ENCODE measurements around the gene RNF11. TPM values are rescaled to one million over a fixed set of nuclear protein-coding genes. Genes with fewer than 3 reads are reported as not detected.

The RNF11 gene
- polyA plus RNA-seq, 3 donors, result 25.3 to 30.4 (median 28.4) TPM

DNA sequence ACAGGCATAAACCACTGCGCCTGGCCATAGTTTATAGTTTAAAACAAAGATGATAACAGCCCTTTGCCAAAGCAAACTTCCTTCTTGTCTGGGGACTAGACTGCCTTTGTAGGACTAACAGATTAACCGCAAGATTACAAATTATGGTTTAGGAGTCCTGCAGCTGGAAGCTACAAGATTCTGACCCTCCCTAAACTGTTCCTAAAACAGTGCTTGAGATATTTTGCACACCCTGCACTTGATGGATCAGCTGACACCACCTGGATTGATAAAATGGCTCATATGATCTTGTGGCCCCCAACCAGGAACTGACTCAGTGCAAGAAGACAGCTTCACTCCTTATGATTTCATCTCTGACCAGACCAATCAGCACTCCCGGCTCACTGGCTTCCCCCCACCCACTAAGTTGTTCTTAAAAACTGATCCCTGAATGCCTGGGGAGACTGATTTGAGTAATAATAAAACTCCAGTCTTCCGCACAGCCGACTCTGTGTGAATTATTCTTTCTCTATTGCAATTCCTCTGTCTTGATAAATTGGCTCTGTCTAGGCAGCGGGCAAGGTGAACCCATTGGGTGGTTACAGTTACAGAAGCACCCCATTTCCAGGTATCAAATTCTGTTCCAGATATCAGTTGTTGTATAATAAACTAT, 13.8 kb upstream of the RNF11 start:
- no peak overlapping the region for H3K27ac Mint-ChIP-seq

DNA sequence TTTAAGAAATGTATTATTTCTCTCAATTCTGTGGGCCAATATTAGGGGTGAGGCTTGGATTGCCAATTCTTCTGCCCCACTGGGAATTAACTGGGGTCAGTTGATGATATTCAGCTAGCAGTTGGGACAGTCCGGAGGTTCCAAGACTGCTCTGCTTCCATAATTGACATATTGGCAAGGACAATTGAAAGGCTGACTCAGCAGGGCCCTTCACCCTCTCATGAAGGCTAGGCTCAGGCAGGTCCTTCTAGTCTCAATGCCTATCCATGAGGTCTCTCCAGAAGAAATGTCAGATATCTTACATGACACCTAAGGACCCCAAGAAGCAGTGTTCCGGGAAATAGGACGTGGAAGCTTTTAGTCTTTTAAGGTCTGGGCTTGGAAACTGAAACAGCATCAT, 13.3 kb upstream of the RNF11 start:
- TF ChIP-seq, protein P1, sequence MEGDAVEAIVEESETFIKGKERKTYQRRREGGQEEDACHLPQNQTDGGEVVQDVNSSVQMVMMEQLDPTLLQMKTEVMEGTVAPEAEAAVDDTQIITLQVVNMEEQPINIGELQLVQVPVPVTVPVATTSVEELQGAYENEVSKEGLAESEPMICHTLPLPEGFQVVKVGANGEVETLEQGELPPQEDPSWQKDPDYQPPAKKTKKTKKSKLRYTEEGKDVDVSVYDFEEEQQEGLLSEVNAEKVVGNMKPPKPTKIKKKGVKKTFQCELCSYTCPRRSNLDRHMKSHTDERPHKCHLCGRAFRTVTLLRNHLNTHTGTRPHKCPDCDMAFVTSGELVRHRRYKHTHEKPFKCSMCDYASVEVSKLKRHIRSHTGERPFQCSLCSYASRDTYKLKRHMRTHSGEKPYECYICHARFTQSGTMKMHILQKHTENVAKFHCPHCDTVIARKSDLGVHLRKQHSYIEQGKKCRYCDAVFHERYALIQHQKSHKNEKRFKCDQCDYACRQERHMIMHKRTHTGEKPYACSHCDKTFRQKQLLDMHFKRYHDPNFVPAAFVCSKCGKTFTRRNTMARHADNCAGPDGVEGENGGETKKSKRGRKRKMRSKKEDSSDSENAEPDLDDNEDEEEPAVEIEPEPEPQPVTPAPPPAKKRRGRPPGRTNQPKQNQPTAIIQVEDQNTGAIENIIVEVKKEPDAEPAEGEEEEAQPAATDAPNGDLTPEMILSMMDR (IDR thresholded peaks at IDR 0.05), result no peak

More for the DNA sequence above, 13.8 kb upstream of the RNF11 start:
- Histone ChIP-seq H3K9ac (ENCODE audit: insufficient read depth, low read length, poor library complexity, severe bottlenecking) (no peak overlapping the region), H3K4me2 (replicated peaks; ENCODE audit: extremely low read depth, low read length, poor library complexity, severe bottlenecking) (no peak overlapping the region), H3K79me2 (ENCODE audit: insufficient read depth, low read length) (no peaks in the 10 kb centered on the region), H3K4me1 (ENCODE audit: control insufficient read depth in 1 of 2, insufficient read depth in 2 of 2, low read length in 2 of 2) (no peaks in the 10 kb centered on the region), H3K27ac (ENCODE audit: low read depth in 1 of 2, low read length in 2 of 2) (no peak overlapping the region), H3K9me3 (replicated peaks in 1 of 2; ENCODE audit: control insufficient read depth in 1 of 2, insufficient read depth in 1 of 2, low read length in 2 of 2) (peaks cover 0 to 7% of the 10 kb centered on the region in 2 donors), H3K4me3 (replicated peaks in 1 of 3; ENCODE audit: low read depth in 2 of 3, low read length in 3 of 3) (no peak overlapping the region), H2AFZ (ENCODE audit: insufficient read depth, low read depth, low read length, poor library complexity, severe bottlenecking) (no peak overlapping the region), H3K27me3 (ENCODE audit: control insufficient read depth in 2 of 2, insufficient read depth in 2 of 2, low read length in 2 of 2) (no peaks in the 10 kb centered on the region), H4K20me1 (ENCODE audit: insufficient read depth, low read length) (no peaks in the 10 kb centered on the region), H3K36me3 (replicated peaks in 1 of 2; ENCODE audit: control insufficient read depth in 1 of 2, insufficient read depth in 2 of 2, low read length in 2 of 2) (no peaks in the 10 kb centered on the region)
- TF ChIP-seq, protein P1 (IDR thresholded peaks at IDR 0.05), result no peak
- Mint-ChIP-seq H3K4me1 (peaks cover 4% of the 10 kb centered on the region), H3K4me3 (no peak overlapping the region), H3K27me3 (ENCODE audit: low read depth in 3 of 3) (no peaks in the 10 kb centered on the region), H3K9me3 (peaks cover 0 to 12% (median 5%) of the 10 kb centered on the region in 7 donors), H3K36me3 (no peaks in the 10 kb centered on the region)
- WGBS (ENCODE audit: insufficient coverage), result 100% methylated on average over 4 of the region's 6 CpGs
- intact Hi-C loops (cut with micrococcal nuclease), result no loop called here
- no peak for DNase-seq

More for the DNA sequence above, 13.3 kb upstream of the RNF11 start:
- no peak for DNase-seq
- no peak overlapping the region for H2AFZ ChIP-seq (ENCODE audit: insufficient read depth, low read depth, low read length, poor library complexity, severe bottlenecking)
- Mint-ChIP-seq H3K27ac (peak overlapping the region in 1 of 7 donors; percentile 42), H3K4me3 (no peak overlapping the region), H3K9me3 (peaks cover 0 to 12% (median 5%) of the 10 kb centered on the region in 7 donors), H3K27me3 (ENCODE audit: low read depth in 3 of 3) (no peaks in the 10 kb centered on the region), H3K4me1 (peaks cover 4% of the 10 kb centered on the region), H3K36me3 (no peaks in the 10 kb centered on the region)
- no peaks in the 10 kb centered on the region for H3K4me1 ChIP-seq (ENCODE audit: control insufficient read depth in 1 of 2, insufficient read depth in 2 of 2, low read length in 2 of 2)
- no peak overlapping the region for H3K4me3 ChIP-seq (replicated peaks in 1 of 3; ENCODE audit: low read depth in 2 of 3, low read length in 3 of 3)
- no peak overlapping the region for H3K27ac ChIP-seq (ENCODE audit: low read depth in 1 of 2, low read length in 2 of 2)
- H4K20me1 ChIP-seq (ENCODE audit: insufficient read depth, low read length), result no peaks in the 10 kb centered on the region
- H3K4me2 ChIP-seq (replicated peaks; ENCODE audit: extremely low read depth, low read length, poor library complexity, severe bottlenecking), result no peak overlapping the region
- intact Hi-C loops (cut with micrococcal nuclease), result no loop called here
- H3K9me3 ChIP-seq (replicated peaks in 1 of 2; ENCODE audit: control insufficient read depth in 1 of 2, insufficient read depth in 1 of 2, low read length in 2 of 2), result peaks cover 0 to 7% of the 10 kb centered on the region in 2 donors
- H3K36me3 ChIP-seq (replicated peaks in 1 of 2; ENCODE audit: control insufficient read depth in 1 of 2, insufficient read depth in 2 of 2, low read length in 2 of 2), result no peaks in the 10 kb centered on the region
- whole genome bisulfite sequencing (ENCODE audit: insufficient coverage), result 100% methylated on average over 1 of the region's 3 CpGs
- no peaks in the 10 kb centered on the region for H3K79me2 ChIP-seq (ENCODE audit: insufficient read depth, low read length)
- no peaks in the 10 kb centered on the region for H3K27me3 ChIP-seq (ENCODE audit: control insufficient read depth in 2 of 2, insufficient read depth in 2 of 2, low read length in 2 of 2)
- H3K9ac ChIP-seq (ENCODE audit: insufficient read depth, low read length, poor library complexity, severe bottlenecking), result no peak overlapping the region
